Measurements from ENCODE around the gene UCHL3.

The UCHL3 gene

DNA sequence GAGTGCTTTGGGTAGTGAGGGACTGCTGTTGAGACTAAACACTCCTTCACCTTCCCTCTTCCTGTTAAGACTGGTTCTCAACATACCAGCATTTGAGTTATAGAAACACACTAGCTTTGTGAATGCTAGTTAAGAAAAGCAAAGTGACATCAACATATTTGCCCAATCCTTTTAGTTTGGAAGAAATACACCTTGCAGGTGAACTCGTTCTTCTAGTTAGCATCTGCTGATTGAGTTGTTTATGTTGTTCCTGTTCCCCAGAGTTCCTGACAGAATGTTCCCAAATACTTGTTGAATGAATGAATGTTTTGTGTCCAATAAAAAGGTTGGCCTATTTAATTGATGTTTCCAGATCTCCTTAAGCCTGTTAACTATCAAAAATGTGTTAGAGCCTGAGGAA is 93.6 kb downstream of the UCHL3 start:
- Mint-ChIP-seq H3K9me3 (no peaks in the 10 kb centered on the region), H3K4me1 (peaks cover 1% of the 10 kb centered on the region), H3K27ac (no peak overlapping the region), H3K27me3 (ENCODE audit: low read depth) (peaks cover 16% of the 10 kb centered on the region), H3K4me3 (no peak overlapping the region), H3K36me3 (ENCODE audit: low read depth) (no peaks in the 10 kb centered on the region)
- TF ChIP-seq, protein P1, sequence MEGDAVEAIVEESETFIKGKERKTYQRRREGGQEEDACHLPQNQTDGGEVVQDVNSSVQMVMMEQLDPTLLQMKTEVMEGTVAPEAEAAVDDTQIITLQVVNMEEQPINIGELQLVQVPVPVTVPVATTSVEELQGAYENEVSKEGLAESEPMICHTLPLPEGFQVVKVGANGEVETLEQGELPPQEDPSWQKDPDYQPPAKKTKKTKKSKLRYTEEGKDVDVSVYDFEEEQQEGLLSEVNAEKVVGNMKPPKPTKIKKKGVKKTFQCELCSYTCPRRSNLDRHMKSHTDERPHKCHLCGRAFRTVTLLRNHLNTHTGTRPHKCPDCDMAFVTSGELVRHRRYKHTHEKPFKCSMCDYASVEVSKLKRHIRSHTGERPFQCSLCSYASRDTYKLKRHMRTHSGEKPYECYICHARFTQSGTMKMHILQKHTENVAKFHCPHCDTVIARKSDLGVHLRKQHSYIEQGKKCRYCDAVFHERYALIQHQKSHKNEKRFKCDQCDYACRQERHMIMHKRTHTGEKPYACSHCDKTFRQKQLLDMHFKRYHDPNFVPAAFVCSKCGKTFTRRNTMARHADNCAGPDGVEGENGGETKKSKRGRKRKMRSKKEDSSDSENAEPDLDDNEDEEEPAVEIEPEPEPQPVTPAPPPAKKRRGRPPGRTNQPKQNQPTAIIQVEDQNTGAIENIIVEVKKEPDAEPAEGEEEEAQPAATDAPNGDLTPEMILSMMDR (IDR thresholded peaks at IDR 0.05; ENCODE audit: unreplicated experiment in 3 of 3), result no peak

- Mint-ChIP-seq H3K27me3 (ENCODE audit: low read depth) (peaks cover 13% of the 10 kb centered on the region), H3K27ac (no peak overlapping the region), H3K36me3 (ENCODE audit: low read depth) (no peaks in the 10 kb centered on the region), H3K4me3 (no peak overlapping the region), H3K4me1 (no peaks in the 10 kb centered on the region), H3K9me3 (no peaks in the 10 kb centered on the region)
- TF ChIP-seq, protein P1 (IDR thresholded peaks at IDR 0.05; ENCODE audit: unreplicated experiment in 3 of 3), result no peak
Observed at GRCh38 chr13:75643693-75644092, 94.1 kb downstream of the UCHL3 start.

GRCh38 chr13:75645141-75645540 is 95.5 kb downstream of the UCHL3 start:
- no peaks in the 10 kb centered on the region for H3K36me3 Mint-ChIP-seq (ENCODE audit: low read depth)
- H3K9me3 Mint-ChIP-seq, result no peaks in the 10 kb centered on the region
- peaks cover 4% of the 10 kb centered on the region for H3K27me3 Mint-ChIP-seq (ENCODE audit: low read depth)
- H3K27ac Mint-ChIP-seq, result no peak overlapping the region
- H3K4me3 Mint-ChIP-seq, result no peak overlapping the region
- H3K4me1 Mint-ChIP-seq, result peaks cover 6% of the 10 kb centered on the region
- TF ChIP-seq, protein P1 (IDR thresholded peaks at IDR 0.05; ENCODE audit: unreplicated experiment in 3 of 3), result no peak

DNA sequence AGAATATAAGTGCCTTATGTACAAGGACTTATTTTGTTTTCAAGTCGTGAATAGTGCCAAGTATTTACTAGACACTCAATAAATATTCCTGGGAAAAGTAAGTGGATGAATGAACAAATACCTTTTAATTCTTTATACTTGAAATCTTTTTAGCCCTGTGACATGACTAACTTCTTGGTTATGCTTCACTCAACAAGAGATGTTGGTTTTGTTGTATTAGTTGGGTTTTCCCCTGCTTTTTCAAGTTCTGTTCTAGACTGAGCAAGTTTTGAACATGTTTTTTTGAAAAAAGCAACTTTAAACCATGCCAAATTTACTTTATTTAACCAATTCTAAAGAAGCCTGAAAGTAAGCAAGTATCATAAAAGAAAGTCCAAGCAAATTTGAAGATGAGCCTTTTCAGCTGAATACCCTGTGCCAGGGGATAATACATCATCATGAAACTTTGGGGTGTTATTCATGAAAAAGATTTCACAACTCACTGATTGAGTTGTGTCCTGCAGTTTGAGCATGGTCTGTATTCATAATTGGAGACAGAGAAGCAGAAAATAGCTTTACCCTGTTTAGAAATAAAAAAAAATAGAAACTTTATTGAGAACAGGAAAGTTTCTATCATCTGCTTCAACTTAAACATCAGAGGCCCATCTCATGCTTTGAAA is 97.7 kb downstream of the UCHL3 start:
- Mint-ChIP-seq H3K9me3 (no peaks in the 10 kb centered on the region), H3K4me3 (no peak overlapping the region), H3K27me3 (ENCODE audit: low read depth) (no peaks in the 10 kb centered on the region), H3K36me3 (ENCODE audit: low read depth) (no peaks in the 10 kb centered on the region), H3K27ac (no peak overlapping the region), H3K4me1 (peaks cover 19% of the 10 kb centered on the region)
- TF ChIP-seq, protein P1 (IDR thresholded peaks at IDR 0.05; ENCODE audit: unreplicated experiment in 3 of 3), result no peak

GRCh38 chr13:75648446-75648845 is 98.9 kb downstream of the UCHL3 start:
- Mint-ChIP-seq H3K4me3 (no peak overlapping the region), H3K9me3 (no peaks in the 10 kb centered on the region), H3K27ac (peak overlapping the region in 1 of 3 experiments; percentile 44), H3K4me1 (peaks cover 21% of the 10 kb centered on the region), H3K27me3 (ENCODE audit: low read depth) (no peaks in the 10 kb centered on the region), H3K36me3 (ENCODE audit: low read depth) (no peaks in the 10 kb centered on the region)
- TF ChIP-seq, protein P1 (IDR thresholded peaks at IDR 0.05; ENCODE audit: unreplicated experiment in 3 of 3), result no peak

GRCh38 chr13:75651013-75651412 is 101.4 kb downstream of the UCHL3 start:
- TF ChIP-seq, protein P1 (IDR thresholded peaks at IDR 0.05; ENCODE audit: unreplicated experiment in 3 of 3), result no peak
- Mint-ChIP-seq H3K4me1 (peaks cover 21% of the 10 kb centered on the region), H3K27ac (peak overlapping the region in 1 of 3 experiments; percentile 90)

More at GRCh38 chr13:75651013-75651412, 101.4 kb downstream of the UCHL3 start:
- no peak overlapping the region for H3K4me3 Mint-ChIP-seq
- H3K36me3 Mint-ChIP-seq (ENCODE audit: low read depth), result no peaks in the 10 kb centered on the region
- H3K27me3 Mint-ChIP-seq (ENCODE audit: low read depth), result no peaks in the 10 kb centered on the region
- no peaks in the 10 kb centered on the region for H3K9me3 Mint-ChIP-seq

Data from nephron (organoid).